Upper lobe of right lung (tissue), 1 donor: Measurements from ENCODE around the gene GPD1L. TPM values are rescaled to one million over a fixed set of nuclear protein-coding genes. Genes with fewer than 3 reads are reported as not detected.
"Not testable (repeated sequence)": the region's sequence is repeated elsewhere in the genome, so short reads cannot be mapped to it uniquely, and the experiment has no call there.

Experiments
- ATAC-seq: fragments of 200-7000 bp; cut with Tn5 transposase; one replicate; pipeline ENCODE4 v1.9.1; 2020; ENCODE audit warnings: mild to moderate bottlenecking, moderate library complexity
- DNase-seq: peaks from one replicate; pipeline ENCODE4 v3.0.0-alpha.2; 2020
- H3K27ac ChIP-seq: fragments of 200-600 bp; one replicate; pipeline ENCODE4 v1.8.0; 2022
- H3K27me3 ChIP-seq: fragments of 200-600 bp; one replicate; pipeline ENCODE4 v1.8.0; 2022; ENCODE audit warnings: mild to moderate bottlenecking
- H3K36me3 ChIP-seq: fragments of 200-600 bp; one replicate; pipeline ENCODE4 v1.8.0; 2022
- H3K4me1 ChIP-seq: fragments of 200-600 bp; one replicate; pipeline ENCODE4 v1.8.0; 2022
- H3K4me3 ChIP-seq: fragments of 200-600 bp; one replicate; pipeline ENCODE4 v1.8.0; 2022; ENCODE audit warnings: mild to moderate bottlenecking
- H3K9me3 ChIP-seq: fragments of 200-600 bp; one replicate; pipeline ENCODE4 v1.8.0; 2022
- CTCF ChIP-seq: fragments of 200-600 bp; IDR thresholded peaks from one replicate; pipeline ENCODE4 v1.8.0; 2022; ENCODE audit warnings: antibody characterized with exemption
- intact Hi-C: fragments of 100-400 bp; cut with DNase I; formaldehyde crosslinking; loops from one replicate; pipeline ENCODE4 v1.11.0; 2022
- total RNA-seq: library from RNA; stranded (reverse); fragmentation: NEBNext Ultra II Directional; extraction: Animal tissue kit (Norgen Biotek cat#: 25700); gene quantifications from one replicate; pipeline ENCODE4 v1.2.1, GENCODE V29; 2021
- donor health status: DM: no; HTN: yes; CAD: no; lungs with severe emphysema.

Gene GPD1L
- total RNA-seq, 1 donor from 2014 or later = 84.1 TPM

GRCh38 chr3:32113981-32114545 lies 7.6 kb downstream of the GPD1L start:
- intact Hi-C loops = no loop called here
- ATAC-seq (no peak), DNase-seq (no peak)
- TF ChIP-seq CTCF = no peak
- H3K4me1 ChIP-seq = peaks cover 38% of the 10 kb centered on the region
- H3K4me3 ChIP-seq = no peak overlapping the region
- peak overlapping the region; percentile 34 for H3K27ac ChIP-seq
- no peaks in the 10 kb centered on the region for H3K36me3 ChIP-seq
- H3K27me3 ChIP-seq = no peaks in the 10 kb centered on the region
- no peaks in the 10 kb centered on the region for H3K9me3 ChIP-seq

GRCh38 chr3:32114546-32115386 lies 8.3 kb downstream of the GPD1L start:
- H3K27ac ChIP-seq = peak overlapping the region; percentile 34

GRCh38 chr3:32117320-32117719 lies 10.9 kb downstream of the GPD1L start:
- intact Hi-C loops = no loop called here

More at GRCh38 chr3:32114546-32115386, 8.3 kb downstream of the GPD1L start:
- H3K9me3 ChIP-seq, ATAC-seq, H3K27me3 ChIP-seq, H3K4me3 ChIP-seq, H3K36me3 ChIP-seq, DNase-seq, intact Hi-C loops: not testable (repeated sequence)
- peaks cover 38% of the 10 kb centered on the region for H3K4me1 ChIP-seq

GRCh38 chr3:32118215-32118614 lies 11.8 kb downstream of the GPD1L start:
- TF ChIP-seq CTCF = no peak
- Histone ChIP-seq H3K4me1 (peaks cover 32% of the 10 kb centered on the region), H3K4me3 (no peak overlapping the region), H3K9me3 (no peaks in the 10 kb centered on the region), H3K36me3 (no peaks in the 10 kb centered on the region), H3K27me3 (no peaks in the 10 kb centered on the region), H3K27ac (no peak overlapping the region)
- ATAC-seq = no peak
- intact Hi-C loops = no loop called here
- DNase-seq = no peak

More at GRCh38 chr3:32117320-32117719, 10.9 kb downstream of the GPD1L start:
- H3K4me1 ChIP-seq = peaks cover 32% of the 10 kb centered on the region
- no peaks in the 10 kb centered on the region for H3K9me3 ChIP-seq
- H3K27ac ChIP-seq = no peak overlapping the region
- H3K27me3 ChIP-seq = no peaks in the 10 kb centered on the region
- H3K36me3 ChIP-seq = no peaks in the 10 kb centered on the region
- ATAC-seq = no peak
- no peak for DNase-seq
- TF ChIP-seq CTCF = no peak
- no peak overlapping the region for H3K4me3 ChIP-seq

- TF ChIP-seq CTCF = no peak
- Histone ChIP-seq H3K27me3 (no peaks in the 10 kb centered on the region), H3K36me3 (no peaks in the 10 kb centered on the region), H3K4me1 (peaks cover 25% of the 10 kb centered on the region), H3K9me3 (no peaks in the 10 kb centered on the region), H3K4me3 (no peak overlapping the region), H3K27ac (no peak overlapping the region)
- DNase-seq = no peak
- ATAC-seq = peak; percentile 78
- intact Hi-C loops = no loop called here
These were observed 14.1 kb downstream of the GPD1L start for GRCh38 chr3:32120471-32120870.

- no peak for DNase-seq
- intact Hi-C loops = no loop called here
- no peak overlapping the region for H3K4me3 ChIP-seq
- H3K36me3 ChIP-seq = no peaks in the 10 kb centered on the region
- TF ChIP-seq CTCF = no peak
- no peaks in the 10 kb centered on the region for H3K27me3 ChIP-seq
- H3K4me1 ChIP-seq = peaks cover 25% of the 10 kb centered on the region
- no peaks in the 10 kb centered on the region for H3K9me3 ChIP-seq
- no peak for ATAC-seq
- H3K27ac ChIP-seq = no peak overlapping the region
These were observed 14.7 kb downstream of the GPD1L start for GRCh38 chr3:32121137-32121536.
